DMS 273 (cell line): ENCODE measurements around the gene RANGRF.

Experiments used
- DNase-seq: peaks from one replicate; lab custom pipeline; 2025; ENCODE audit not compliant: unreplicated experiment; lab: John Stamatoyannopoulos, UW

Gene RANGRF

DNA sequence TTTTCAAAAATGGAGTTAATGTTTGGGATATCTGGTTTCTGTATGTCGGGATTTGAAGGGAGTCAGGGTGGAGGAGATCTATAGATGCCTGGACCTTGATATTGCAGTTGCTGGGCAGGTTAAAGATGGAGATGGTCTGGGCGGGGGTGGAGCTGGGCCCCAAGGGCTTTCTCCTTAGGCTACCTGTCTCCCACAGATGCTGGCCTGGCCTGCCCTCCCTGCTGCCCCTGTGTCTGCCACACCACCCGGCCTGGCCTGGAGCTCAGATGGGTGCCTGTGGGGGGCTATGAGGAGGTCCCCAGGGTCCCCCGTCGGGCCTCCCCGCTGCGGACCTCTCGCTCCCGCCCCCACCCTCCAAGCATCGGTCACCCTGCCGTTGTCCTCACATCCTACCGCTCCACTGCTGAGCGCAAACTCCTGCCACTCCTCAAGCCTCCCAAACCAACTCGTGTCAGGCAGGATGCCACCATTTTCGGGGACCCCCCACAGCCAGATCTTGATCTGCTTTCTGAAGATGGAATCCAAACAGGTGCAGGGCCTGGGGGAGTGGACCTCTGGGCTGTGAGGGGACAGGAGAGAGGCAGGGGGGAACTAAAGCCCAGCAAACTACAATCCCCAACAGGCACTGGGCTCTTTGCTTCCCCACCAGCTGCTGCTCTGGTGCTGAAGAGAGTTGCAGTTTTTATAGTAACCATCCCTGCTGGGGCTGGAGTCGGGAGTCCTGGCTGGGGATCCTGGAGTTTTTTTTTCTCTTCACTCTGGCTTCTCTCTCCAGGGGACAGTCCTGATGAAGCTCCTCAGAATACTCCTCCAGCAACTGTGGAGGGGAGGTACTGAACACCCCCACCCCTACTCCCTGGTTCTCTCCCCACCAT lies 24.5 kb downstream of the RANGRF start:
- DNase-seq: peak; percentile 51

DNA sequence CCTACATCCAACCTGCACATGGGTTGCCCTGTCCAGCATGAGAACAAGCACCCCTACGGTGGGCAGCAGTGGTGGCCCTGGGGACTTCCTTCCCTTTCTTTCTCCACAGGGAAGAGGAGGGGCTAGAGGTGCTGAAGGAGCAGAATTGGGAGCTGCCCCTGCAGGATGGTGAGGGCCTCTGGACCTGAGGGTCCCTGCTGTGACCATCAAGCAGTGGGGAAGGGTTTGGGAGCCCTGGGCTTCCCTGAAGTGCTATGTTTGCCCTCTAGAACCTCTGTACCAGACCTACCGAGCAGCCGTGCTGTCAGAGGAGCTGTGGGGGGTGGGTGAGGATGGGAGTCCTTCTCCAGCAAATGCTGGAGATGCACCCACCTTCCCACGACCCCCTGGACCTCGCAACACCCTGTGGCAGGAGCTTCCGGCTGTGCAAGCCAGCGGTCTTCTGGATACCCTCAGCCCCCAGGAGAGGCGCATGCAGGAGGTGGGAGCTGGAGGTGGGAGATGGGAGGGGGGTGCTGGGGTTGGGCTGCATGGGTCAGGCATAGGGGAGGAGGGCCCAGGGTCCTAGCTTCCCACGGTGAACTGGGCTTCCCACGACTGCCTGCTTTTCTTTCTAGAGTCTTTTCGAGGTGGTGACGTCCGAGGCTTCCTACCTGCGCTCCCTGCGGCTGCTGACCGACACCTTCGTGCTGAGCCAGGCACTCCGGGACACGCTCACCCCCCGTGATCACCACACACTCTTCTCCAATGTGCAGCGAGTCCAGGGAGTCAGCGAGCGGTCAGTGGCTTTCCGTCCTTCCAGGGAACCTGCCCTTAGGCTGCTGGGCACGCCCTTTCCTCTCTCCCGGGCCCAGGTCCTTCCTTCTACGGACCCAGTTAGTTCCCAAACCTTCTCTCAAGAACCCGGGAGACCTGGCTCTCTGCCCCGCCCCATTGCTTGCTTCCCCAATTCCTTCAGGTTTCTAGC lies 26.6 kb downstream of the RANGRF start:
- DNase-seq: no peak

DNA sequence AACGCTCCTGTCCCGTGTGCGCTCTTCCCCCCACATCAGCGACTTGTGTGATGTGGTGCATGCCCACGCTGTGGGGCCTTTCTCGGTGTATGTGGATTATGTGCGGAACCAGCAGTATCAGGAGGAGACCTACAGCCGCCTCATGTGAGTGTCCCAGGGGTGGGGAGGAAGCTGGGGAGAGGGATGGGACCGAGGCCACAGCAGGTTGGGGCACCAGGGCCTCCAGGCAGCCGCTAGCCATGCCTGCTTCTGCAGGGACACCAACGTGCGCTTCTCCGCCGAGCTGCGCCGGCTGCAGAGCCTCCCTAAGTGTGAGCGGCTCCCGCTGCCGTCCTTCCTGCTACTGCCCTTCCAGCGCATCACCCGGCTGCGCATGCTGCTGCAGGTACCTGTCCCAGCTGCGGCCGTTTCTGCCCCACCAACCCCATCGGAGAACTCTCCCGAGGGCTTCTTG lies 27.3 kb downstream of the RANGRF start:
- no peak for DNase-seq

DNA sequence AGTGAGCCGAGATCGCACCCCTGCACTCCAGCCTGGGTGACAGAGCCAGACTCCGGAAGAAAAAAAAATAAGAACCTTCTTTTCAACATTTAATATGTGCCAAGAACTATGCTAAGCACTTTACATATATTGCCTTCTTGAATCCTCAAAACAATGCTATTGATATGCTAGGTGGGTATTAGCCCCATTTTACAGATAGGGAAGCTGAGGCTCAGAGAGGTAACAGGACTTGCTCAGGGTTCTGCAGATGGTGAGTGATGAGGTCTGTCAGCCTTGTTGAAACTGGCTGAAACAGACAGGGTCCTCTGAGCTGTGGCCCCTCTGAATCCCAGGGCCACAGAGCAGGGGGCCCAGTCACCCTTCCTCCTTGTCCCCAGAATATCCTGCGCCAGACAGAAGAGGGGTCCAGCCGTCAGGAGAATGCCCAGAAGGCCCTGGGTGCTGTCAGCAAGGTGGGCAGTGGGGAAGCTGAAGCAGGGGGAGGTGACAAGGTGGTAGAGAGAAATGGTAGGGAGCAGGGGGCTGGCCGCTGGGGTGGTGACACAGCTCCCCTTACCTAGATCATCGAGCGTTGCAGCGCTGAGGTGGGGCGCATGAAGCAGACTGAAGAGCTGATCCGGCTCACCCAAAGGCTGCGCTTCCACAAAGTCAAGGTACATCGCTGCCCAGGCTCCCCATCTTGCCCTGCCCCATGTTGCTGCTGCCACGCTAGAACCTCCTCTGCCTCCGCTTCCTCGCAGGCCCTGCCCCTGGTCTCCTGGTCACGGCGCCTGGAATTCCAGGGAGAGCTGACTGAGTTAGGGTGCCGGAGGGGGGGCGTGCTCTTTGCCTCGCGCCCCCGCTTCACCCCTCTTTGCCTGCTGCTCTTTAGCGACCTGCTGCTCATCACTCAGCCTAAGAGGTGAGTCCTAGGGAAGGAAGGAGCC lies 29.8 kb downstream of the RANGRF start:
- DNase-seq: no peak

DNA sequence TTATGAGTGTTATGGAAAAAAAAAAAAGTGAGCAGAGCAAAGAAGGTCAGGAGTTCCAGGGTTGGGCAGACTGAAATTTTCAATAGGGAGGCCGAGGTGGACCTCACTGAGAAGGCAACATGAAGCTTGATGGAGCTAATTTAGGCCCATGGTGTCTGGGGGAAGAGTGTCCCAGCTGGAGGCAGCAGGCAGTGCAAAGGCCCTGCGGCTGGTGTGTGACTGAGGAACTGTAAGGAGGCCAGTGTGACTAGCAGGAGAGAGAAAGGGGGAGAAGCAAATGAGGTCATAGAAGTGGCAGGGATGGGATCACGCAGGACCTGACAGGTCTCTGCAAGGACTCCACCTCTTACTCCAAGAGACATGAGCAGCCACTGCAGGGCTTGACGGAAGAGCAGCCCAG lies 31.8 kb downstream of the RANGRF start:
- no peak for DNase-seq

DNA sequence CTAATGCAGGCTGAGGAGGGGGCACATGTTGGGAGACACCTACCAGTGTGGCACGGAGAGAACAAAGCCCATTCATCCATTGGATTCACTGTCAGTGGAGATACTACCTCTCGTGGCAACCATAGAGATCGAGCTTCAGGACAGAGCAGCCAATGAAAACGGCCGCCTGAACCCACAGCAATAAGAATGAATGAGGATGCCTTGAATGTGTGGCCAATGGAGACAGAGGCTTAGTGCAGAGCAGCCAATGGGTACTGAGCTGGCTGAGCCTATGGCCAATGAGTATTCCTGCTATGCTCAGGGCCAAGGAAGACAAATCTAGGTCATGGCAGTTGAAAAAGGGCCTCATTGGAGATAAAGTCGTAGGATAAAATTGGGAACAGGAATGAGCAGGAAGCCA lies 32.5 kb downstream of the RANGRF start:
- peak; percentile 17 for DNase-seq

DNA sequence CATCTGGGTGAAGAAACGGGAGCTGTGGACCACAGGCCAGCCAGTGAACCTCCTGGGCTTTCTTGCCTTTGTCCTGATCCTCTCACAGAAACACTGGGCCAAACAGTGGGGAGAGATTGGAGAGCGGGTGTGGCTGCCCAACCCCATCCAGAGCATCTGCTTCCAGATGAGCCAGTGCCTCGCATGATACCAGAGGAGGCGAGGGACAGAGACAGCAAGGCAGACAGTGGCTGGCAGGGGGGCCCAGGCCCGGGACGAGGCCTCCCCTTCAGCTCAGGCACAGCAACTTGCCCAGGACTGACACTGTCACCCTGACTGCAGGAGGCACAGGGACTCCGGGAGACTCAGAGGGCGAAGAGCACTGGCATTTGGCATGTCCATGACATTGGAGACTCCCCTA lies 33.6 kb downstream of the RANGRF start:
- DNase-seq: no peak

DNA sequence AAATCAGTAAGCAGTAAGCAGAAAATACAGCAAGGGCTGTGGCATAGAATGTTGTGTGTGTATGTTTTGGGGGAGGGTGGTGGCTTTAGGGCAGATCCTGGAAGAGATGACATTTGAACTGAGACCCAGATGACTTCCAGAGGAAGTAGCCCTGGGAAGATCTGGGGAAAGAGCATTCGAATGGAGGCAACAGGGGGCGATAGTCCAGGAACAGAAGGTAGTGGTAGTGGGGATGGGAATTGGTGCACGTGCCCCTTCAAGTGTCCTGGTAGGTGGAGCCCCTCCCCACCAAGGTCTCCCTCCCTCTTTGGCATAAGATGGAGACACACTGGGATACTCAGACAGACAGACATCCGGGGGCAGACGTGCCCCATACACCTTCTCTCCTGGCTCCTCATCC lies 35.7 kb downstream of the RANGRF start:
- no peak for DNase-seq

DNA sequence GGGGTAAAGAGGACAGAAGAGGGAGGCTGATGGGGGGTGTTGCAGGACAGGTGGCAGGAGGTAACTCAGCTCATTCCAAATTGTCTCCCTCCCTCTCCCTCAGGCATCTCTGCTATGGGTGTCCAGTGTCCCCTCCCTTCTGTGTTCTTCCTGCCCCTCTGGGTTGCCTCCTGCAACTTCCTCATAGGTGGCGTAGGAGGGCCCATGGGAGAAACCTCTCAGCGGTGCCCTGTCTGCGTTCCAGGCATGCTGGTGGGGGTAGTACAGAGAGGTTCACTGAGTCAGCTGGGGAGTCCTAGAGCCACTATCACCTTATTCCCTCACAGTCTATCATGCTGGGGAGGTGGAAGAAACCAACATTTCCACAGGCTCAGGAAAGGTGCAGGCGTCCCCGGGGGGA lies 36.5 kb downstream of the RANGRF start:
- DNase-seq: no peak

DNA sequence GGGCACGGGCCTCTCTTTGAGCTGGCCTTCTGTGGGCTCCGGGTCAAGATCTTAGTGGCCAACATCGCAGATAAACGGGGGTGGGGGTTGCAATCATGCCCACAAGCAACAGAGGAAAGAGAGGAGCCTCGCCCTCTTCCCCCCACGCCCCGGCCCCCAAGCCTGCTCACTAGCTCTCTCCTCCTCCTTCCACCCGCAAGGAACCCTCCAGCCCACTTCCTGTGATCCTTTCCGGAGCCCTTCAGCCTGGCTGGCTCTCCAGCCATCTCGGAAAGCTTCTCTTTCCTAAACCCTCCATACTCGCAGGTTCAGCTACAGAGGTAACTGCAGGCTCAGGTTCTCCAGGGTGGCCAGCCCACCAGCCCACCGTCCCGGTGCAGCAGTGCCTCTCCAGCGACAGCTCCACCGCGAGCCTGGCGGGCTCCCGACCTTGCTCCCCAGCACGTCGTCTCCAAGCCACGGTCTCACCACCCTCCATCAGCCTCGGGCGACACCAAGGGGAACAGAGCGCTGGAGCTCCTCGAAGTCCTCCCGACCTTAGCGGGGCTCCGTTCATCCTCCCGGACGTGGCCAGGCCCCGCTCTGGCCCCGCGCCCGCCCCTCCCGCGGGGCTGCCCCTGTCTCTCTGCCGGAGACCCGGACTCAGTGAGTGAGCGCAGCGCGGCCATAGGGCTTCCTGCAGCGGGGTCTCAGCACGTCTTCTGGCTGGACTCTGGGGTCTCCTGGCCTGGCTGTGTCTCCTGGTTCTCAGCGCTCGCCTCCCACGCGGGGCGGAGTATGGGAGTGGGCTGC lies 38.2 kb downstream of the RANGRF start:
- DNase-seq: no peak

DNA sequence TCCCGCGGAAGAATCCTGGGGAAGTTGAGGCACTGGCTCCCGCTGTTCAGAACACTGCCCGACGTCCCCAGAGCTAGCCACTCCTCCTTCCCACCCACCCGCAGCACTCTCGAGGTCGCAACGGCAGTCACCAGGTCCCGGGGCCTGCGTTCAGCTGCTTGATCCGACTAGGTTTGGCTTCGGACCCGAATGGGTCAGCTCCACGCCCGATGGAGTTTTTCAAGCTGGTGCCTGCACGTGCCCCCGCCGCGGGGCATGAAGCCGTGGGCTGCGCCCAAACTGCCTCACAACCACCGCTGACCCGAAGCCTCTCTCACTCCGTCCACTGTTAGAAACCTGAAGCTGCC lies 38.8 kb downstream of the RANGRF start:
- no peak for DNase-seq

DNA sequence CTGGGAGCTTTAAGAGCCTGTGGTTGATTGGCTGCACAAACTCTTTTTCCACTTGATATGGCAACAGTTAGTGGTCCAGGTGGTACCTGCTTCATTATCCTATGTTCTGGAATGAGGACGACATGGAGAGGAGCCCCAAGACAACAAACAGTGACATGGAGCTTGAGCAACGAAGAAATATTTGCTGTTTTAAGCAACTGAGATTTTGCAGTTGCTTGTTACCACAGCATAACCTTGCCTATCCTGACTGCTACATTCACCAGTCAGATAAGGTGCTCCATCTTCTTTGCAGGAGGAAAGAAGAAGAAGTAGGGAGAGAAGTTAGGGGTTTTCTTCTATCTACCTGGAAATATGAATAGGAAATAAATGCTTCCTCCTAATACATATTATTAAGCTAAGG lies 43.7 kb downstream of the RANGRF start:
- DNase-seq: no peak

DNA sequence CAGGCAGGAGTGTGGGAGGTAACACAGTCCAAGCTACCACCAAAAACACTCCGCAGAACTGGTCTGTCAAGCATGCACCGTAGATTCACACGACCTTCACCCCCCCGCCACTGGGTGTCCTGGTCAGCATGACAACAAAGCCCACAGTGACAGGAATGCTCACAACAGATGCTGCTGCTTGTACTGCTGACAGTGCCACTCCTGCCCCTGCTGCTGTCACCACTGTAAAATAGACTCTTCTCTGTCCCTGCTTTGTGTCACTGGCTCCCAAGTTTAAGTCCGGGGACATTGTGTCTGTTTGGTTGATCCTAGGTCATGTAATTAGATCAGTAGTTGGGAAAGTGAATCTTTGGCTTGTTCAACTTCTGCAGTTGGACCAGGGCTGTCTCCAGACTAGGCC lies 44.2 kb downstream of the RANGRF start:
- DNase-seq: no peak

DNA sequence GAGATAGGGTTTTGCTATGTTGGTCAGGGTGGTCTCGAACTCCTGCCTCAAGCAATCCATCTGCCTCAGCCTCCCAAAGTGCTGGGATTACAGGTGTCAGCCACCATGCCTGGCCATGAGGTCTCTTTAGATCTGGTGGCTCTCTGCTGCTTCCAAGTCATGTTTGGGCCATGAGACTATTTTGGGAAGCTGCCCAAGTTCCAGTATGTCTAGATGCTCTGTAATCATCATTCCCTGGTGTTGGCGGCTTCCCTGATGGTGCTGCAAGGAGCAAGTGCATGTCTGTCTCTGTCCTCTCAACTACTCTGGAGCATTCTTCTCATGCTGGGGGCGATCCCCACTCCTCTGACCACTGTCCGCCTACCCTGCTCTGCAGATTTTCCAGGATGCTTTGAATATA lies 44.8 kb downstream of the RANGRF start:
- no peak for DNase-seq

DNA sequence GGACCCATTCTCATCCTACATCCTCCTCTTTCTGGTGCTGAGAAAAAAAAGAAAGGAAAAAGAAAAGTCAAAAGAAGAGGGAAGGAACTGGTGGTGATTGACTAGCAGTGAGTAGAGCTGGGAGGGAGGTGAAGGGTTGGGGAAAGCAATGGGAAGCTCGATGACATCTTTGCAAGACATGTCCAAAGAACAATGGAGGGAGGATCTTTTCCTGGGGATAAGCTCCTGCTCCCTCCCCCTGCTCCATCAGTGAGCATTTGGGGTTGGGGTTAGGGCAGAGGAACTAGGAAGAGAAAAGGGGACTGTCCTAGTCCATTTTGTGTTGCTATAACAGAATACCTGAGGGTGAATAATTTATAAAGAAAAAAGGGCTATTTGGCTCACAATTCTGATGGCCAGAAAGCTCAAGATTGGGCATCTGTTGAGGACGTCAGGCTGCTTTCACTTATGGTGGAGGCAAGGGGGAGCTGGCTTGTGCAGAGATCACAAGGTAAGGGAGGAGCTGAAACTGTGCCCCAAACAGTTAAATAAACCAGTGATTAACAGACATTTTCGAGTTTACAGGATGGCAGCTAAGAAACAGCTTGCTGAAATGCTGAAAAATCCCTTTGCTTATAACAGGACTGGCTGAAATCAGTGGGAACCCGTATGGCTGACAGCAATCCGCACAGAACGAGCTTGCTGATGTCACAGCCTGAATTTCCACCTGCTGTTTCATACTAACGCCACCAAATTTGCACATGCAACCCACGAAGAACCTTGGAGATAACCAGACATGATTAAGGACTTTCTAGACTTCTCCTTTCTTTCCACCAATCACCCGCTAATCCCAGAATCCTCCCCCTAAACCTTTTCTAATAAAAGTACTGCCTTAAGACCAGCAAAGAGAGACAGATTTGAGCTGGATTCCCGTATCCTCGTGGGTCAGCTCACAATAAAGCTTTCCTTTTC lies 49.6 kb downstream of the RANGRF start:
- DNase-seq: no peak

DNA sequence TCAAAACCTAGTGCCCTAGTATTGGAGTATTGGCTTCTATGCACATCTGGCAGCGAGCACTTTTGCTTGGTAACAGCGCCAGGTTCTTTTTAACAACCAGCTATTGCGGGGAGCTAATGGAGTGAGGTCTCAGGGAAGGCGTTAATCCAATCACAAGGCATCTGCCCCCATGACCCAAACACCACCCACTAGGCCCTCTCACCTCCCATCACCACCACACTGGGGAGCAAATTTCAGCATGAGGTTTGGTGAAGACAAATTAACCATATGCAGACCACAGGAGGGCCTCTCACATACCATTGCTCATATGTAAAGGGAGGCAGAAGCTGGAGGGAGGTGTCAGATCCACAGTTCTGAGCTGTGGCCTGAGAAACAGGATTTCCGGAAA lies 50.3 kb downstream of the RANGRF start:
- DNase-seq: no peak

DNA sequence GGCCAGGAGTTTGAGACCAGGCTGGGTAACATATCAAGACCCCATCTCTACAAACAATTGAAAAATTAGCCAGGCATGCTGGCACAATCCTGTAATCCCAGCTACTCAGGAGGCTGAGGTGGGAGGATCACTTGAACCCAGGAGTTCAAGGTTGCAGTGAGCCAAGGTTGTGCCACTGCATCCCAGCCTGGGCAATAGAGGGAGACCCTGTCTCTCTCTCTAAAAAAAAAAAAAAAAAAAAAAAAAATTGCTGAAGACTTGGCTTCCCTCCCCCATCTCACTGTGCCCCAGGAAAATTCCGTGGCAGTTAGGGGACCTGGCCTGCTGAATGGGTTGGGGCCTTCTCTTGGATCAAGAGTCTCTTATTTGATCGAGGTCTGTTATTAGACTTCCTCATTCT lies 51.1 kb downstream of the RANGRF start, which contains the start of gene ODF4:
ODF4 (plus strand) TSS at position 301 of the 400 bp plus-strand sequence. CDS start 212 bp downstream, outside the sequence.
- no peak for DNase-seq
